GM19025 (cell line): Measurements from ENCODE around the gene NCLN.

Experiments used
- ATAC-seq: cut with Tn5 transposase; IDR thresholded peaks from one replicate; pipeline ENCODE4 v1.9.1; 2021; ENCODE audit warnings: mild to moderate bottlenecking, low read depth, moderate library complexity; ENCODE audit not compliant: unreplicated experiment

Gene NCLN

DNA sequence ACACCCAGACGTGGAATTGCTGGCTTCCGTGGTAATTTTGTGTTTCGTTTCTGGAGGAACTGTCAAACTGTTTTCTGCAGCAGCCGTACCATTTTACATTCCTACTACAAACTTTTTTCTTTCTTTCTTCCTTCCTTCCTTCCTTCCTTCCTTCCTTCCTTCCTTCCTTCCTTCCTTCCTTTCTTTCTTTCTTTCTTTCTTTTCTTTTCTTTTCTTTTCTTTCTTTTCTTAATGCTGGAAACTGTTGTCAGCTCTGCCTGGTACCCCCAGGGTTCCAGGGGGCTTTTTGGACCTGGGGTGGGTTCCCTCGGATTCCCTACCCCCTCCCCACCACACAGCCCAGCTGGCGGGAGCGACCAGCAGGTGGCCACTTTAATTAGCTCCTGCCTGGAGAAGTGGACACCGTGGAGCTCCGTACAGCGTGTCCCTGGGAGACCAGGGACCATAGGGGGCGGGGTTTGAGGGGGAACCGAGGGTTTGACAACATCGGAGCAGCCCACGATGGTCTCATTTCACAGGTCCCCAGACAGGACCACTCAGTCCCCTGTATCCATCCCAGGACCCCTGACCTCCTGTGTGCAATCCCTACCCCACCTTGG, 63.1 kb downstream of the NCLN start:
- ATAC-seq = no peak

DNA sequence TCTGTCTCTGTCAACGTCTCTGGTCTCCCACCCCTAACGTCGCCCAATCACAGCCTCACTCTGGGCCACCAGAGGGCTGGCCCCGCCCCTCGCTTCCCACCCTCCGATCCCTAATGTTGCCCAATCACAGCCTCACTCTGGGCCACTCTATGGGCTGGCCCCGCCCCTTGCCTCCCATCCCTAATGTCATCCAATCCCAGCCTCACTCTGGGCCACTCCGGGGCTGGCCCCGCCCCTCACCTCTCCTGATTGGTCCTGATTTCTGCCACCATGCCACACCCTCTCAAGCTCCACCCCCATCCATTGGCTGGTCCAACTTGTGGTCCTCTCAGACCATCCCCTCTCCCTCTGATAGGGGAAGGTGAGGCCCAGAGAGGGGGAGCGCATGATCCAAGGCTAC, 63.7 kb downstream of the NCLN start:
- no peak for ATAC-seq

GRCh38 chr19:3250675-3251074, 64.9 kb downstream of the NCLN start:
- ATAC-seq = no peak

- ATAC-seq = no peak
Observed at GRCh38 chr19:3251229-3251628, 65.5 kb downstream of the NCLN start.

DNA sequence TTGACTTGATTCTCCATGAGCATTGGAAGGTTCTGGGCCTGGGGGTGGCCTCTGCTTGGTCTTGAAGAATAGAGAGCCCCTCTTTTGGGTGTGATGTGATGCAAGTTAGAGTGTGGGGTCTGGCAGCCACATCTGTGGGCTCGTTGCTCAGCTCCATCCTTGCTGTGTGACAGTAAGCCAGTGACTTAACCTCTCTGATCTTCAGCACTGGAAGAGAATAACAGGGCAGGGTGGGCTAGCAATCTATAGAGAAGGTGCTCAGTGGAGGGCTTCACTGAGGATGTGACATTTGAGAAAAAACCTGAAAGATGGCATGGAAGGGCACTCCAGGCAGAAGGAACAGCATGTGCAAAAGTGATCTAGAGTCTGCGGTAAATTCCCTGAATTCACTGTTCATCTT, 66.9 kb downstream of the NCLN start:
- no peak for ATAC-seq

- no peak for ATAC-seq
Observed at GRCh38 chr19:3253270-3253669, 67.5 kb downstream of the NCLN start.

DNA sequence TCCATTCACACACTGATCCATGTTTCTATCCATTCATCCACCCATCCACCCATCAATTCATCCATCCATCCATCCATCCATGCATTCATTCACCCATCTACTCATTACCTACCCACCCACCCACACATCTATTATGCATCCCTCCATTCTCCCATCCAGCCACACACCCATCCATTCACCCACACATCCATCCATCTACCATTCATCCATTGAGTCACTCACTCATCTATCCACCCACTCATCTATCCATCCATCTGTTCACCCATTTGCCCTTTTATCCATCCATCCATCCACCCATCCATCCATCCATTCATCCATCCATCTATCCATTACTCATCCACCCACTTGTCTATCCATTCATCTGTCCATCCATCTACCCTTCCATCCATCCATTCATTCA, 68.8 kb downstream of the NCLN start:
- no peak for ATAC-seq

GRCh38 chr19:3257071-3257470, 71.3 kb downstream of the NCLN start:
- no peak for ATAC-seq
